PFSK-1 (cell line): ENCODE measurements around the gene MACC1.

Source experiments
- FOXP2 ChIP-seq: optimal IDR thresholded peaks from 2 replicates; pipeline ENCODE3; 2011; ENCODE audit warnings: borderline replicate concordance, control low read depth, inconsistent platforms; ENCODE audit not compliant: insufficient read depth; ENCODE audit errors: extremely low read length, extremely low read depth
- POLR2AphosphoS5 ChIP-seq: IDR thresholded peaks from 2 replicates; pipeline ENCODE4 v1.6.1; 2012; ENCODE audit warnings: low read depth, mild to moderate bottlenecking, control low read depth, low read length, moderate library complexity
- SIN3A ChIP-seq: IDR thresholded peaks from 2 replicates; pipeline ENCODE4 v1.6.1; 2012; ENCODE audit warnings: mild to moderate bottlenecking, low read length, moderate library complexity, borderline replicate concordance; ENCODE audit not compliant: insufficient read depth
- TAF1 ChIP-seq: IDR thresholded peaks from 2 replicates; pipeline ENCODE4 v1.6.1; 2012; ENCODE audit warnings: low read length, control low read depth, borderline replicate concordance; ENCODE audit not compliant: insufficient read depth
- TF ChIP-seq, protein P1 (sequence below), 2 experiments: IDR thresholded peaks; 2 replicates each; pipeline versions ENCODE4 v1.6.1 to v1.8.0; 2011 to 2012; ENCODE audit warnings: low read depth in 2 of 2, low read length in 2 of 2, control low read depth in 1 of 2, inconsistent platforms in 1 of 2, mild to moderate bottlenecking in 1 of 2, moderate library complexity in 1 of 2; ENCODE audit not compliant: insufficient read depth in 1 of 2

DNA sequence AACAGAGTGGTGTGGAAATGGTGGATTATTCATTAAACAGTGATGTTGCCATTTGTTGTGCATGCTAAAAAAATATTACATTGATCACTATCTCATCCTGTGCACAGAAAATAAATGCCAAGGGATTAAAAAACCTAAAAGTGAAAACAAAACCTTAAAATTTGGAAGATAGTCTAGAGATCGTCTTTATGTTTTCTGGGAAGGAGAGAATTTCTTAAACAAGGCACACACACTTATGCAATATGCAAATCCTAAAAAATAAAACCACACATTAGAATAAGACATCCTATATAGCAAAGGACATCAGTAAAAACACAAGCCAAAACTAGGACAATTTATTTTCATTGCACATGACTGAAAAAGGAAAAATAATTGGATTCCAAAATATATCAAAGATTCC lies 54.5 kb downstream of the MACC1 start:
- TF ChIP-seq POLR2AphosphoS5 (no peak), TAF1 (no peak), FOXP2 (no peak), SIN3A (no peak)
- TF ChIP-seq, protein P1, sequence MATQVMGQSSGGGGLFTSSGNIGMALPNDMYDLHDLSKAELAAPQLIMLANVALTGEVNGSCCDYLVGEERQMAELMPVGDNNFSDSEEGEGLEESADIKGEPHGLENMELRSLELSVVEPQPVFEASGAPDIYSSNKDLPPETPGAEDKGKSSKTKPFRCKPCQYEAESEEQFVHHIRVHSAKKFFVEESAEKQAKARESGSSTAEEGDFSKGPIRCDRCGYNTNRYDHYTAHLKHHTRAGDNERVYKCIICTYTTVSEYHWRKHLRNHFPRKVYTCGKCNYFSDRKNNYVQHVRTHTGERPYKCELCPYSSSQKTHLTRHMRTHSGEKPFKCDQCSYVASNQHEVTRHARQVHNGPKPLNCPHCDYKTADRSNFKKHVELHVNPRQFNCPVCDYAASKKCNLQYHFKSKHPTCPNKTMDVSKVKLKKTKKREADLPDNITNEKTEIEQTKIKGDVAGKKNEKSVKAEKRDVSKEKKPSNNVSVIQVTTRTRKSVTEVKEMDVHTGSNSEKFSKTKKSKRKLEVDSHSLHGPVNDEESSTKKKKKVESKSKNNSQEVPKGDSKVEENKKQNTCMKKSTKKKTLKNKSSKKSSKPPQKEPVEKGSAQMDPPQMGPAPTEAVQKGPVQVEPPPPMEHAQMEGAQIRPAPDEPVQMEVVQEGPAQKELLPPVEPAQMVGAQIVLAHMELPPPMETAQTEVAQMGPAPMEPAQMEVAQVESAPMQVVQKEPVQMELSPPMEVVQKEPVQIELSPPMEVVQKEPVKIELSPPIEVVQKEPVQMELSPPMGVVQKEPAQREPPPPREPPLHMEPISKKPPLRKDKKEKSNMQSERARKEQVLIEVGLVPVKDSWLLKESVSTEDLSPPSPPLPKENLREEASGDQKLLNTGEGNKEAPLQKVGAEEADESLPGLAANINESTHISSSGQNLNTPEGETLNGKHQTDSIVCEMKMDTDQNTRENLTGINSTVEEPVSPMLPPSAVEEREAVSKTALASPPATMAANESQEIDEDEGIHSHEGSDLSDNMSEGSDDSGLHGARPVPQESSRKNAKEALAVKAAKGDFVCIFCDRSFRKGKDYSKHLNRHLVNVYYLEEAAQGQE (IDR thresholded peaks at IDR 0.05; ENCODE audit: insufficient read depth in 1 of 2, low read depth in 2 of 2, low read length in 2 of 2): no peak
